ENCODE data around the gene SCAANT1. TPM values are rescaled to one million over a fixed set of nuclear protein-coding genes. Genes with fewer than 3 reads are reported as not detected.

Gene SCAANT1
- total RNA-seq, 3 donors from 2014 or later (not counting 1 experiment from before 2014, with no cell fraction given) = 3.6 to 8.0 TPM; not detected in 1

DNA sequence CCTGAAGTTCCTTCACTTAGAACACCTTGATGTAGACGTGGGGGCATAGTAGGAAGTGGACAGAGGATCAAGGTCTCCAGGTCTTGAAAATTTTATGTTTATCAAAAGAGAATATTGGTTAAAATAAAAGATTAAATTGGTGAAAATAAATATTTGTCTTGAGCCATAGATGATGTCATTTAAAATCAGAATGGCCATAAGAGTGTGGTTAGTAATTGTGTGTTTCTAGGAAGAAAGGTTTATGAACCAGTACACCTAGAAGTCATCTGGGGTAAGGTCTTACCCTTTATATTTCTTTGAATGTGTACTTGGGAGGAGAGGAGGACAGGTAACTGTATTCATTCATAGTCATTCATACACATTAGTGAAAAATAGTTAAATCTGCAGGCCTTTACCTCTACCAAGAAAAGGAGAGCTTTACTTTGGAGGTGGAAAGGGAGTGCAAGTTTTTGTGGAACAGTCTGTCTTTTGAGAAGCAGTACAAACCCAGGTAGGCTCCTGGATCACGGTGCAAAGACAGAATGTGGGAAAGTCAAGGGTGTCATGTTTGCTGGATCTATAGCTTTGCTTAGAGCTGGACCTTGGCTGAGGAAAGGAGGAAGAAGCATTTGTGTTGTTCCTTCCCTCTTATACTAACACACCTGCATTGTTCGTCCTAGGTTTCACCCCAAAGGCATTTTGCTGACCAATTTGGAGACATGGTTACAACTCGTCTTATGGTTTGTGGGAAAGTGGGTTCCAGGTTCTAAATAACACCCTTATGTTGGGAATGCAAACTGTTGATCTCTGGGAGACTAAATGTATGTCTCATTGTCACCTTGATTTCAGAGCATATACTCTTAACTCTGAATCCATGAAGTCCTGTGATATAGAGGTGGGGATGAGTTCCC, 6.2 kb downstream of the SCAANT1 start:
- Mint-ChIP-seq H3K27me3 (ENCODE audit: low read depth in 2 of 2) (no peaks in the 10 kb centered on the region), H3K27ac (no peak overlapping the region), H3K36me3 (no peaks in the 10 kb centered on the region), H3K4me1 (peaks cover 16 to 17% of the 10 kb centered on the region in 2 donors), H3K4me3 (no peak overlapping the region), H3K9me3 (no peaks in the 10 kb centered on the region)
- Histone ChIP-seq H3K4me3 (ENCODE audit: low read length) (no peak overlapping the region), H3K27me3 (ENCODE audit: control insufficient read depth, insufficient read depth, low read length) (no peaks in the 10 kb centered on the region), H3K27ac (ENCODE audit: low read length) (no peak overlapping the region), H3K9me3 (ENCODE audit: control insufficient read depth, insufficient read depth, low read length) (no peaks in the 10 kb centered on the region), H3K4me1 (ENCODE audit: control insufficient read depth, insufficient read depth, low read length) (no peaks in the 10 kb centered on the region), H3K36me3 (ENCODE audit: control insufficient read depth, insufficient read depth, low read length) (peaks cover 8% of the 10 kb centered on the region)
- intact Hi-C loops (cut with micrococcal nuclease) = no loop called here
- no peak for DNase-seq
- ATAC-seq = no peak
- WGBS (ENCODE audit: insufficient coverage) = 80% methylated on average over 3 of the region's 4 CpGs
- TF ChIP-seq, protein P1, sequence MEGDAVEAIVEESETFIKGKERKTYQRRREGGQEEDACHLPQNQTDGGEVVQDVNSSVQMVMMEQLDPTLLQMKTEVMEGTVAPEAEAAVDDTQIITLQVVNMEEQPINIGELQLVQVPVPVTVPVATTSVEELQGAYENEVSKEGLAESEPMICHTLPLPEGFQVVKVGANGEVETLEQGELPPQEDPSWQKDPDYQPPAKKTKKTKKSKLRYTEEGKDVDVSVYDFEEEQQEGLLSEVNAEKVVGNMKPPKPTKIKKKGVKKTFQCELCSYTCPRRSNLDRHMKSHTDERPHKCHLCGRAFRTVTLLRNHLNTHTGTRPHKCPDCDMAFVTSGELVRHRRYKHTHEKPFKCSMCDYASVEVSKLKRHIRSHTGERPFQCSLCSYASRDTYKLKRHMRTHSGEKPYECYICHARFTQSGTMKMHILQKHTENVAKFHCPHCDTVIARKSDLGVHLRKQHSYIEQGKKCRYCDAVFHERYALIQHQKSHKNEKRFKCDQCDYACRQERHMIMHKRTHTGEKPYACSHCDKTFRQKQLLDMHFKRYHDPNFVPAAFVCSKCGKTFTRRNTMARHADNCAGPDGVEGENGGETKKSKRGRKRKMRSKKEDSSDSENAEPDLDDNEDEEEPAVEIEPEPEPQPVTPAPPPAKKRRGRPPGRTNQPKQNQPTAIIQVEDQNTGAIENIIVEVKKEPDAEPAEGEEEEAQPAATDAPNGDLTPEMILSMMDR (IDR thresholded peaks at IDR 0.05) = no peak

DNA sequence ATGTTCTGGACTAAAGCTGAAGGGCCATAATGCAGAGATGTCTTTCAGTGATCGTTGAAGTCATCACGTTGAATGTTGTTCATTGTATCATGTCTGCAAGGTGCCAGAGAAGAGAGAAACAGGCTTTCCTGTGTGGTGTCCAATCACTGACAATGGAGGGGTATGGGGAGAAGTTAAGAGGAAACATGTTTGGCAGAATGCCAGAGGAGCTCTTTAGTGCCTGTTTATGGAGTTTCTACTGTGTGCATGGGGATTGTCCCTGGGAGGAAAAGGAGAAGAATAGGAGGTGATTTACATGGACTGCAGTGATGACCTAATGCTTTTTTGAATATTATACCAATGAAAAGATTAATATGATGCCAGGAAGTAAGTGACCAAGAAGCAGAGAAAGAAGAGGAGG, 11.7 kb downstream of the SCAANT1 start:
- no peak for DNase-seq
- ATAC-seq = no peak
- intact Hi-C loops (cut with micrococcal nuclease) = no loop called here
- WGBS (ENCODE audit: insufficient coverage) = 54% methylated on average over 2 of the region's 2 CpGs
- Histone ChIP-seq H3K4me1 (ENCODE audit: control insufficient read depth, insufficient read depth, low read length) (no peaks in the 10 kb centered on the region), H3K36me3 (ENCODE audit: control insufficient read depth, insufficient read depth, low read length) (peaks cover 29% of the 10 kb centered on the region), H3K27ac (ENCODE audit: low read length) (no peak overlapping the region), H3K9me3 (ENCODE audit: control insufficient read depth, insufficient read depth, low read length) (no peaks in the 10 kb centered on the region), H3K4me3 (ENCODE audit: low read length) (no peak overlapping the region), H3K27me3 (ENCODE audit: control insufficient read depth, insufficient read depth, low read length) (no peaks in the 10 kb centered on the region)
- H3K4me3 Mint-ChIP-seq = no peak overlapping the region
- H3K4me1 Mint-ChIP-seq = peaks cover 10 to 15% of the 10 kb centered on the region in 2 donors
- TF ChIP-seq, protein P1 (IDR thresholded peaks at IDR 0.05) = no peak
- no peak overlapping the region for H3K27ac Mint-ChIP-seq
- no peaks in the 10 kb centered on the region for H3K9me3 Mint-ChIP-seq
- H3K27me3 Mint-ChIP-seq (ENCODE audit: low read depth in 2 of 2) = no peaks in the 10 kb centered on the region
- no peaks in the 10 kb centered on the region for H3K36me3 Mint-ChIP-seq

DNA sequence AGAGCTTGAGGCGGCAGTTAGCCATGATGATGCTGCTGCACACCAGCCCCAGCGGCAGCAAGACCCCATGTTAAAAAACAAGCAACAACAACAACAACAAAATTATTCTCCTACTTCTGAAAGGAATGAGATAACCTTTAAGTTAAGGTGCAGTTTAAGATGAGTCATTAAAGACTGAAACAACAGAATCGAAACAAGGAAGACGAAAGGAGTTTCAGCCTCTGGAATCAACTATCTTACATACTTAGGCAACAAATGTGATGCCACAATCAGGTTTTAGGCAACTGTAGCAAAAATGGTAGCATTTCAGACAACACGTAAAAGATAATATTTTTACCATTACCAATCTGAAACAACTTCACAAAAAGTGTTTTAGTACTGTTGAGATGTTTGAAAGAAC, 12.2 kb downstream of the SCAANT1 start:
- intact Hi-C loops (cut with micrococcal nuclease) = no loop called here
- no peak overlapping the region for H3K4me3 Mint-ChIP-seq
- H3K4me1 ChIP-seq (ENCODE audit: control insufficient read depth, insufficient read depth, low read length) = no peaks in the 10 kb centered on the region
- H3K4me1 Mint-ChIP-seq = peaks cover 10 to 16% of the 10 kb centered on the region in 2 donors
- H3K27me3 Mint-ChIP-seq (ENCODE audit: low read depth in 2 of 2) = no peaks in the 10 kb centered on the region
- TF ChIP-seq, protein P1 (IDR thresholded peaks at IDR 0.05) = no peak
- H3K36me3 ChIP-seq (ENCODE audit: control insufficient read depth, insufficient read depth, low read length) = peaks cover 25% of the 10 kb centered on the region
- no peaks in the 10 kb centered on the region for H3K9me3 ChIP-seq (ENCODE audit: control insufficient read depth, insufficient read depth, low read length)
- WGBS (ENCODE audit: insufficient coverage) = 96% methylated on average over 3 of the region's 5 CpGs
- no peak overlapping the region for H3K27ac ChIP-seq (ENCODE audit: low read length)
- no peak for DNase-seq
- no peaks in the 10 kb centered on the region for H3K36me3 Mint-ChIP-seq
- H3K9me3 Mint-ChIP-seq = no peaks in the 10 kb centered on the region
- no peak for ATAC-seq
- H3K27ac Mint-ChIP-seq = no peak overlapping the region
- H3K27me3 ChIP-seq (ENCODE audit: control insufficient read depth, insufficient read depth, low read length) = no peaks in the 10 kb centered on the region
- H3K4me3 ChIP-seq (ENCODE audit: low read length) = no peak overlapping the region
